DMS53 treated with DMSO at 0.1 percent for 48 hours (cell line): Measurements from ENCODE around the gene NRAP.
A peak's percentile ranks its signal among the peaks of the same experiment; 100 is the strongest.

Experiments
- DNase-seq: peaks from one replicate; lab custom pipeline; 2025; ENCODE audit not compliant: unreplicated experiment; lab: John Stamatoyannopoulos, UW

Gene NRAP

GRCh38 chr10:113610631-113611601, 52.9 kb downstream of the NRAP start:
- DNase-seq, result no peak

- no peak for DNase-seq
These were observed 54.1 kb downstream of the NRAP start for GRCh38 chr10:113609704-113610108.

- DNase-seq, result no peak
These were observed 58.4 kb downstream of the NRAP start for GRCh38 chr10:113605268-113605978.

- DNase-seq, result no peak
These were observed 59.3 kb downstream of the NRAP start for GRCh38 chr10:113604572-113604971.

GRCh38 chr10:113603057-113603777, 60.6 kb downstream of the NRAP start:
- no peak for DNase-seq

- DNase-seq, result no peak
These were observed 63.3 kb downstream of the NRAP start for GRCh38 chr10:113600569-113600968.

GRCh38 chr10:113594652-113595051, 69.2 kb downstream of the NRAP start:
- DNase-seq, result no peak

- DNase-seq, result no peak
These were observed 71.5 kb downstream of the NRAP start for GRCh38 chr10:113592380-113592779.

- no peak for DNase-seq
These were observed 73.3 kb downstream of the NRAP start for GRCh38 chr10:113590581-113590980.

GRCh38 chr10:113589201-113589770, 74.6 kb downstream of the NRAP start:
- DNase-seq, result no peak

- DNase-seq, result peak; percentile 26
These were observed 77.9 kb downstream of the NRAP start for GRCh38 chr10:113585949-113586348.

GRCh38 chr10:113583571-113583970, 80.3 kb downstream of the NRAP start:
- DNase-seq, result no peak

- no peak for DNase-seq
These were observed 82.7 kb downstream of the NRAP start for GRCh38 chr10:113581092-113581491.

GRCh38 chr10:113578773-113579172, 85.1 kb downstream of the NRAP start:
- DNase-seq, result no peak

GRCh38 chr10:113576852-113577251, 87.0 kb downstream of the NRAP start:
- DNase-seq, result no peak

GRCh38 chr10:113573368-113573767, 90.5 kb downstream of the NRAP start:
- DNase-seq, result no peak

- no peak for DNase-seq
These were observed 91.1 kb downstream of the NRAP start for GRCh38 chr10:113572520-113573290.

- no peak for DNase-seq
These were observed 94.3 kb downstream of the NRAP start for GRCh38 chr10:113569576-113569975.

- DNase-seq, result peak; percentile 16
These were observed 97.0 kb downstream of the NRAP start for GRCh38 chr10:113566888-113567287.

GRCh38 chr10:113565364-113565763, 98.5 kb downstream of the NRAP start:
- no peak for DNase-seq
